ENCODE measurements around the gene CTAG1A.

- no peak for TF ChIP-seq CTCF (IDR thresholded peaks at IDR 0.05 in 4 of 5, conservative IDR thresholded peaks at IDR 0.05 in 1 of 5)
- no peak for TF ChIP-seq POLR2A (IDR thresholded peaks at IDR 0.05)
These were observed 42.1 kb upstream of the CTAG1A start for GRCh38 chrX:154542723-154543424.

All from gastrocnemius medialis (tissue), 4 donors.